HEK293 (cell line): ENCODE data around the gene EIF2AK2.

Experiments used
- BCL6B ChIP-seq: fragments of 450-650 bp; formaldehyde crosslinking; IDR thresholded peaks from 2 replicates; pipeline ENCODE4 v1.5.1; 2017; ENCODE audit warnings: missing biosample characterization, missing genetic modification characterization
- CTCF ChIP-seq: fragments of 450-650 bp; formaldehyde crosslinking; IDR thresholded peaks from 2 replicates; pipeline ENCODE4 v1.5.1; 2016; ENCODE audit warnings: missing biosample characterization, missing genetic modification characterization
- GLIS2 ChIP-seq: fragments of 450-650 bp; formaldehyde crosslinking; IDR thresholded peaks from 2 replicates; pipeline ENCODE4 v1.5.1; 2016; ENCODE audit warnings: missing biosample characterization, missing genetic modification characterization
- ZNF121 ChIP-seq: fragments of 450-650 bp; formaldehyde crosslinking; IDR thresholded peaks from 2 replicates; pipeline ENCODE4 v1.5.1; 2016; ENCODE audit warnings: missing biosample characterization, missing genetic modification characterization
- ZNF133 ChIP-seq: fragments of 450-650 bp; formaldehyde crosslinking; IDR thresholded peaks from 2 replicates; pipeline ENCODE4 v1.5.1; 2016; ENCODE audit warnings: missing biosample characterization, missing genetic modification characterization
- ZNF274 ChIP-seq, 2 experiments: fragments of 200-500 bp in 1 of 2; fragments of 450-650 bp in 1 of 2; sonication (Bioruptor generic) in 1 of 2; formaldehyde crosslinking in 1 of 2; IDR thresholded peaks; 2 replicates each; pipeline versions ENCODE4 v1.5.1 to v1.6.1; 2014 to 2016; ENCODE audit warnings: borderline replicate concordance in 1 of 2, inconsistent platforms in 1 of 2, low read length in 1 of 2, missing biosample characterization in 1 of 2, missing genetic modification characterization in 1 of 2
- ZNF580 ChIP-seq: fragments of 450-650 bp; formaldehyde crosslinking; IDR thresholded peaks from 2 replicates; pipeline ENCODE4 v1.5.1; 2016; ENCODE audit warnings: missing biosample characterization, missing genetic modification characterization
- ZSCAN4 ChIP-seq: fragments of 450-650 bp; formaldehyde crosslinking; IDR thresholded peaks from 2 replicates; pipeline ENCODE4 v1.5.1; 2017; ENCODE audit warnings: missing biosample characterization, missing genetic modification characterization
- TF ChIP-seq, protein P1 (sequence below): fragments of 450-650 bp; formaldehyde crosslinking; IDR thresholded peaks from 2 replicates; pipeline ENCODE4 v1.5.1; 2016; ENCODE audit warnings: missing biosample characterization, missing genetic modification characterization, low read depth
- TF ChIP-seq, protein P2 (sequence below): fragments of 450-650 bp; formaldehyde crosslinking; IDR thresholded peaks from 2 replicates; pipeline ENCODE4 v1.5.1; 2016; ENCODE audit warnings: missing biosample characterization, missing genetic modification characterization, borderline replicate concordance

DNA sequence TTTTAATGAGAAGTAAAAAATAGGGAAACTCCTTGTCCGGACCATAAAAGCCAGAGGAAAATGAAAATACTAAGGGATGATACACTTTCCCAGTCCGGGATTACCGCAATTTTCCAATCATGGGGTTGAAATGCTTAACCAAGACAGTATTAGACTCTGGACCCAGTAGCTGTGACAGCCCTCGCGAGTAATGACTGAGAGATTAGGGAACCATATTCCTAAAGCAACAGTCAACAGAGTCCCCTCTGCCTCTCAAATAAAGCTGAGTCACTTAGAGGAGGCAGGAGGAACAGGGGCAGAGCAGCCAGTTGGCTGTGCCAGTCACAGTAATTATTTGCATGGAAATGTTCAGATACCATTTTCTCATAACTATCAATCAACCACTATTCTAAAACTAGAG is 37.6 kb downstream of the EIF2AK2 start:
- TF ChIP-seq, protein P1, sequence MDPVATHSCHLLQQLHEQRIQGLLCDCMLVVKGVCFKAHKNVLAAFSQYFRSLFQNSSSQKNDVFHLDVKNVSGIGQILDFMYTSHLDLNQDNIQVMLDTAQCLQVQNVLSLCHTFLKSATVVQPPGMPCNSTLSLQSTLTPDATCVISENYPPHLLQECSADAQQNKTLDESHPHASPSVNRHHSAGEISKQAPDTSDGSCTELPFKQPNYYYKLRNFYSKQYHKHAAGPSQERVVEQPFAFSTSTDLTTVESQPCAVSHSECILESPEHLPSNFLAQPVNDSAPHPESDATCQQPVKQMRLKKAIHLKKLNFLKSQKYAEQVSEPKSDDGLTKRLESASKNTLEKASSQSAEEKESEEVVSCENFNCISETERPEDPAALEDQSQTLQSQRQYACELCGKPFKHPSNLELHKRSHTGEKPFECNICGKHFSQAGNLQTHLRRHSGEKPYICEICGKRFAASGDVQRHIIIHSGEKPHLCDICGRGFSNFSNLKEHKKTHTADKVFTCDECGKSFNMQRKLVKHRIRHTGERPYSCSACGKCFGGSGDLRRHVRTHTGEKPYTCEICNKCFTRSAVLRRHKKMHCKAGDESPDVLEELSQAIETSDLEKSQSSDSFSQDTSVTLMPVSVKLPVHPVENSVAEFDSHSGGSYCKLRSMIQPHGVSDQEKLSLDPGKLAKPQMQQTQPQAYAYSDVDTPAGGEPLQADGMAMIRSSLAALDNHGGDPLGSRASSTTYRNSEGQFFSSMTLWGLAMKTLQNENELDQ (tag by site-specific recombination), result no peak
- TF ChIP-seq ZNF133 (tag by site-specific recombination) (no peak), GLIS2 (tag by site-specific recombination) (no peak), CTCF (no peak), ZNF274 (IDR thresholded peaks at IDR 0.05; ENCODE audit: low read length) (no peak), ZNF274 (tag by site-specific recombination; IDR thresholded peaks at IDR 0.05; ENCODE audit: borderline replicate concordance) (no peak), ZSCAN4 (tag by site-specific recombination) (no peak), ZNF121 (tag by site-specific recombination) (no peak), BCL6B (tag by site-specific recombination) (no peak), ZNF580 (no peak)
- TF ChIP-seq, protein P2, sequence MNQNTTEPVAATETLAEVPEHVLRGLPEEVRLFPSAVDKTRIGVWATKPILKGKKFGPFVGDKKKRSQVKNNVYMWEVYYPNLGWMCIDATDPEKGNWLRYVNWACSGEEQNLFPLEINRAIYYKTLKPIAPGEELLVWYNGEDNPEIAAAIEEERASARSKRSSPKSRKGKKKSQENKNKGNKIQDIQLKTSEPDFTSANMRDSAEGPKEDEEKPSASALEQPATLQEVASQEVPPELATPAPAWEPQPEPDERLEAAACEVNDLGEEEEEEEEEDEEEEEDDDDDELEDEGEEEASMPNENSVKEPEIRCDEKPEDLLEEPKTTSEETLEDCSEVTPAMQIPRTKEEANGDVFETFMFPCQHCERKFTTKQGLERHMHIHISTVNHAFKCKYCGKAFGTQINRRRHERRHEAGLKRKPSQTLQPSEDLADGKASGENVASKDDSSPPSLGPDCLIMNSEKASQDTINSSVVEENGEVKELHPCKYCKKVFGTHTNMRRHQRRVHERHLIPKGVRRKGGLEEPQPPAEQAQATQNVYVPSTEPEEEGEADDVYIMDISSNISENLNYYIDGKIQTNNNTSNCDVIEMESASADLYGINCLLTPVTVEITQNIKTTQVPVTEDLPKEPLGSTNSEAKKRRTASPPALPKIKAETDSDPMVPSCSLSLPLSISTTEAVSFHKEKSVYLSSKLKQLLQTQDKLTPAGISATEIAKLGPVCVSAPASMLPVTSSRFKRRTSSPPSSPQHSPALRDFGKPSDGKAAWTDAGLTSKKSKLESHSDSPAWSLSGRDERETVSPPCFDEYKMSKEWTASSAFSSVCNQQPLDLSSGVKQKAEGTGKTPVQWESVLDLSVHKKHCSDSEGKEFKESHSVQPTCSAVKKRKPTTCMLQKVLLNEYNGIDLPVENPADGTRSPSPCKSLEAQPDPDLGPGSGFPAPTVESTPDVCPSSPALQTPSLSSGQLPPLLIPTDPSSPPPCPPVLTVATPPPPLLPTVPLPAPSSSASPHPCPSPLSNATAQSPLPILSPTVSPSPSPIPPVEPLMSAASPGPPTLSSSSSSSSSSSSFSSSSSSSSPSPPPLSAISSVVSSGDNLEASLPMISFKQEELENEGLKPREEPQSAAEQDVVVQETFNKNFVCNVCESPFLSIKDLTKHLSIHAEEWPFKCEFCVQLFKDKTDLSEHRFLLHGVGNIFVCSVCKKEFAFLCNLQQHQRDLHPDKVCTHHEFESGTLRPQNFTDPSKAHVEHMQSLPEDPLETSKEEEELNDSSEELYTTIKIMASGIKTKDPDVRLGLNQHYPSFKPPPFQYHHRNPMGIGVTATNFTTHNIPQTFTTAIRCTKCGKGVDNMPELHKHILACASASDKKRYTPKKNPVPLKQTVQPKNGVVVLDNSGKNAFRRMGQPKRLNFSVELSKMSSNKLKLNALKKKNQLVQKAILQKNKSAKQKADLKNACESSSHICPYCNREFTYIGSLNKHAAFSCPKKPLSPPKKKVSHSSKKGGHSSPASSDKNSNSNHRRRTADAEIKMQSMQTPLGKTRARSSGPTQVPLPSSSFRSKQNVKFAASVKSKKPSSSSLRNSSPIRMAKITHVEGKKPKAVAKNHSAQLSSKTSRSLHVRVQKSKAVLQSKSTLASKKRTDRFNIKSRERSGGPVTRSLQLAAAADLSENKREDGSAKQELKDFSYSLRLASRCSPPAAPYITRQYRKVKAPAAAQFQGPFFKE (tag by site-specific recombination), result no peak
